ENCODE measurements around the gene HS3ST1. TPM values are rescaled to one million over a fixed set of nuclear protein-coding genes. Genes with fewer than 3 reads are reported as not detected.

HS3ST1 gene
- total RNA-seq, 1 donor from 2014 or later, result 1.7 TPM

GRCh38 chr4:11436673-11437072, 8.0 kb upstream of the HS3ST1 start:
- Mint-ChIP-seq H3K36me3 (ENCODE audit: unreplicated experiment) (no peaks in the 10 kb centered on the region), H3K4me3 (ENCODE audit: unreplicated experiment) (no peak overlapping the region), H3K27me3 (ENCODE audit: unreplicated experiment) (no peaks in the 10 kb centered on the region), H3K27ac (ENCODE audit: unreplicated experiment) (no peak overlapping the region), H3K4me1 (ENCODE audit: low read depth, unreplicated experiment) (peaks cover 13% of the 10 kb centered on the region), H3K9me3 (ENCODE audit: unreplicated experiment) (no peaks in the 10 kb centered on the region)
- no peak for DNase-seq
- no peak for TF ChIP-seq CTCF (IDR thresholded peaks at IDR 0.05; ENCODE audit: partially characterized antibody, unreplicated experiment)

- Mint-ChIP-seq H3K4me1 (ENCODE audit: low read depth, unreplicated experiment) (peaks cover 13% of the 10 kb centered on the region), H3K36me3 (ENCODE audit: unreplicated experiment) (no peaks in the 10 kb centered on the region), H3K27ac (ENCODE audit: unreplicated experiment) (no peak overlapping the region), H3K27me3 (ENCODE audit: unreplicated experiment) (no peaks in the 10 kb centered on the region), H3K4me3 (ENCODE audit: unreplicated experiment) (no peak overlapping the region), H3K9me3 (ENCODE audit: unreplicated experiment) (no peaks in the 10 kb centered on the region)
- DNase-seq, result no peak
- no peak for TF ChIP-seq CTCF (IDR thresholded peaks at IDR 0.05; ENCODE audit: partially characterized antibody, unreplicated experiment)
Observed at GRCh38 chr4:11436084-11436483, 7.4 kb upstream of the HS3ST1 start.

- Mint-ChIP-seq H3K27me3 (ENCODE audit: unreplicated experiment) (no peaks in the 10 kb centered on the region), H3K4me3 (ENCODE audit: unreplicated experiment) (no peak overlapping the region), H3K36me3 (ENCODE audit: unreplicated experiment) (no peaks in the 10 kb centered on the region), H3K27ac (ENCODE audit: unreplicated experiment) (no peak overlapping the region), H3K4me1 (ENCODE audit: low read depth, unreplicated experiment) (peaks cover 13% of the 10 kb centered on the region), H3K9me3 (ENCODE audit: unreplicated experiment) (no peaks in the 10 kb centered on the region)
- no peak for DNase-seq
- TF ChIP-seq CTCF (IDR thresholded peaks at IDR 0.05; ENCODE audit: partially characterized antibody, unreplicated experiment), result no peak
Observed at GRCh38 chr4:11435557-11435956, 6.9 kb upstream of the HS3ST1 start.

GRCh38 chr4:11431111-11431510, 2.4 kb upstream of the HS3ST1 start:
- Mint-ChIP-seq H3K4me3 (ENCODE audit: unreplicated experiment) (no peak overlapping the region), H3K9me3 (ENCODE audit: unreplicated experiment) (peaks cover 6% of the 10 kb centered on the region), H3K27me3 (ENCODE audit: unreplicated experiment) (peaks cover 11% of the 10 kb centered on the region), H3K36me3 (ENCODE audit: unreplicated experiment) (no peaks in the 10 kb centered on the region), H3K27ac (ENCODE audit: unreplicated experiment) (no peak overlapping the region), H3K4me1 (ENCODE audit: low read depth, unreplicated experiment) (peaks cover 10% of the 10 kb centered on the region)
- no peak for DNase-seq
- TF ChIP-seq CTCF (IDR thresholded peaks at IDR 0.05; ENCODE audit: partially characterized antibody, unreplicated experiment), result no peak

- peaks cover 6% of the 10 kb centered on the region for H3K9me3 Mint-ChIP-seq (ENCODE audit: unreplicated experiment)
- DNase-seq, result no peak
- H3K27ac Mint-ChIP-seq (ENCODE audit: unreplicated experiment), result no peak overlapping the region
- peaks cover 4% of the 10 kb centered on the region for H3K4me1 Mint-ChIP-seq (ENCODE audit: low read depth, unreplicated experiment)
- no peak overlapping the region for H3K4me3 Mint-ChIP-seq (ENCODE audit: unreplicated experiment)
- no peak for TF ChIP-seq CTCF (IDR thresholded peaks at IDR 0.05; ENCODE audit: partially characterized antibody, unreplicated experiment)
- peaks cover 11% of the 10 kb centered on the region for H3K27me3 Mint-ChIP-seq (ENCODE audit: unreplicated experiment)
- no peaks in the 10 kb centered on the region for H3K36me3 Mint-ChIP-seq (ENCODE audit: unreplicated experiment)
Observed at GRCh38 chr4:11430536-11430935, 1.8 kb upstream of the HS3ST1 start.

Data from glutamatergic neuron (in vitro differentiated cells).